ENCODE data around the gene PRKCB. TPM values are rescaled to one million over a fixed set of nuclear protein-coding genes. Genes with fewer than 3 reads are reported as not detected.

PRKCB gene
- total RNA-seq, 4 donors from 2014 or later: 7.4 to 21.6 (median 12.9) TPM

GRCh38 chr16:23953476-23953875, 117.7 kb downstream of the PRKCB start:
- intact Hi-C loops (cut with DNase I; ENCODE audit: low total_unique reads): no loop called here
- peak in 1 of 2 donors; percentile 4 for DNase-seq (ENCODE audit: low spot score in 2 of 2)
- TF ChIP-seq, protein P1, sequence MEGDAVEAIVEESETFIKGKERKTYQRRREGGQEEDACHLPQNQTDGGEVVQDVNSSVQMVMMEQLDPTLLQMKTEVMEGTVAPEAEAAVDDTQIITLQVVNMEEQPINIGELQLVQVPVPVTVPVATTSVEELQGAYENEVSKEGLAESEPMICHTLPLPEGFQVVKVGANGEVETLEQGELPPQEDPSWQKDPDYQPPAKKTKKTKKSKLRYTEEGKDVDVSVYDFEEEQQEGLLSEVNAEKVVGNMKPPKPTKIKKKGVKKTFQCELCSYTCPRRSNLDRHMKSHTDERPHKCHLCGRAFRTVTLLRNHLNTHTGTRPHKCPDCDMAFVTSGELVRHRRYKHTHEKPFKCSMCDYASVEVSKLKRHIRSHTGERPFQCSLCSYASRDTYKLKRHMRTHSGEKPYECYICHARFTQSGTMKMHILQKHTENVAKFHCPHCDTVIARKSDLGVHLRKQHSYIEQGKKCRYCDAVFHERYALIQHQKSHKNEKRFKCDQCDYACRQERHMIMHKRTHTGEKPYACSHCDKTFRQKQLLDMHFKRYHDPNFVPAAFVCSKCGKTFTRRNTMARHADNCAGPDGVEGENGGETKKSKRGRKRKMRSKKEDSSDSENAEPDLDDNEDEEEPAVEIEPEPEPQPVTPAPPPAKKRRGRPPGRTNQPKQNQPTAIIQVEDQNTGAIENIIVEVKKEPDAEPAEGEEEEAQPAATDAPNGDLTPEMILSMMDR (IDR thresholded peaks at IDR 0.05): no peak
- no peak for TF ChIP-seq POLR2A (IDR thresholded peaks at IDR 0.05)
- 83 to 86% methylated on average over 2 of the region's 2 CpGs for WGBS, 2 donors
- H3K4me3 ChIP-seq (ENCODE audit: low read depth, poor library complexity, severe bottlenecking): no peak overlapping the region

GRCh38 chr16:23955088-23955487, 119.3 kb downstream of the PRKCB start:
- no peak overlapping the region for H3K4me3 ChIP-seq (ENCODE audit: low read depth, poor library complexity, severe bottlenecking)
- no peak for TF ChIP-seq POLR2A (IDR thresholded peaks at IDR 0.05)
- TF ChIP-seq, protein P1 (IDR thresholded peaks at IDR 0.05): no peak
- peak in 1 of 2 donors; percentile 15 for DNase-seq (ENCODE audit: low spot score in 2 of 2)
- 78 to 86% methylated on average over 7 of the region's 7 CpGs for WGBS, 2 donors
- intact Hi-C loops (cut with DNase I; ENCODE audit: low total_unique reads): no loop called here

DNA sequence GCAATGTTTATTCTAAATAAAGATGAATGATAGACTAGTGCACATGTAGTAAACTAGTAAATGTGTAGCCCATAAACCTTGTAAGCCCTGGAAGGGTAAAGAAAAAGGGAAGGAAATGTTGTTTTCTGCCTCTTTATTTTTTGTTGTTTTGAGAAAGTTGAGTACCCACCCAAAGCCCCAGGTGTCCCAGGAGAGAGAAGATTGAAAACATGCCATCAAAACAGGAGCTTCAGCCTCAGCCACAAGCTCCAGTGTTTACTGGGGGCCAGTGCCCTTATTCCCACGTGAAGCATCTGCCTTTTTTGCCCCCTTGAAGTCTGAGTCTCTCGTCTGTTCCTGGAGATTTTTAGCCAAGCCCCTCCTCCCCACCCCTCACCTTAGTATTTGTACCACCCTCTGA, 121.5 kb downstream of the PRKCB start:
- TF ChIP-seq, protein P1 (IDR thresholded peaks at IDR 0.05): no peak
- TF ChIP-seq POLR2A (IDR thresholded peaks at IDR 0.05): no peak
- DNase-seq (ENCODE audit: low spot score in 2 of 2): no peak
- no peak overlapping the region for H3K4me3 ChIP-seq (ENCODE audit: low read depth, poor library complexity, severe bottlenecking)
- 50 to 63% methylated on average over 2 of the region's 2 CpGs for WGBS, 2 donors
- intact Hi-C loops (cut with DNase I; ENCODE audit: low total_unique reads): no loop called here

GRCh38 chr16:23959072-23959751, 123.4 kb downstream of the PRKCB start:
- H3K4me3 ChIP-seq (ENCODE audit: low read depth, poor library complexity, severe bottlenecking): no peak overlapping the region
- no peak for TF ChIP-seq POLR2A (IDR thresholded peaks at IDR 0.05)
- TF ChIP-seq, protein P1 (IDR thresholded peaks at IDR 0.05): no peak
- intact Hi-C loops (cut with DNase I; ENCODE audit: low total_unique reads): no loop called here
- peak in 1 of 2 donors; percentile 34 for DNase-seq (ENCODE audit: low spot score in 2 of 2)
- 70 to 77% methylated on average over 11 of the region's 11 CpGs for WGBS, 2 donors

GRCh38 chr16:23959752-23960072, 123.9 kb downstream of the PRKCB start:
- TF ChIP-seq, protein P1 (IDR thresholded peaks at IDR 0.05): no peak
- TF ChIP-seq POLR2A (IDR thresholded peaks at IDR 0.05): no peak
- WGBS, 2 donors: 60 to 63% methylated on average over 4 of the region's 4 CpGs
- no peak overlapping the region for H3K4me3 ChIP-seq (ENCODE audit: low read depth, poor library complexity, severe bottlenecking)
- peak in 1 of 2 donors; percentile 18 for DNase-seq (ENCODE audit: low spot score in 2 of 2)
- intact Hi-C loops (cut with DNase I; ENCODE audit: low total_unique reads): no loop called here
